HG03064 (cell line): Measurements from ENCODE around the gene GMPPA.

ENCODE experiments used
- ATAC-seq: cut with Tn5 transposase; IDR thresholded peaks from one replicate; pipeline ENCODE4 v1.9.1; 2021; ENCODE audit warnings: low read depth; ENCODE audit not compliant: unreplicated experiment

Gene GMPPA

GRCh38 chr2:219517954-219518778, 19.5 kb downstream of the GMPPA start:
- ATAC-seq, result no peak

- no peak for ATAC-seq
Observed at GRCh38 chr2:219519526-219519916, 20.8 kb downstream of the GMPPA start.

- ATAC-seq, result no peak
Observed at GRCh38 chr2:219520079-219520478, 21.4 kb downstream of the GMPPA start.

GRCh38 chr2:219521066-219521880, 22.6 kb downstream of the GMPPA start:
- no peak for ATAC-seq

- no peak for ATAC-seq
Observed at GRCh38 chr2:219522111-219523030, 23.7 kb downstream of the GMPPA start.

- ATAC-seq, result no peak
Observed at GRCh38 chr2:219523031-219523671, 24.5 kb downstream of the GMPPA start.

DNA sequence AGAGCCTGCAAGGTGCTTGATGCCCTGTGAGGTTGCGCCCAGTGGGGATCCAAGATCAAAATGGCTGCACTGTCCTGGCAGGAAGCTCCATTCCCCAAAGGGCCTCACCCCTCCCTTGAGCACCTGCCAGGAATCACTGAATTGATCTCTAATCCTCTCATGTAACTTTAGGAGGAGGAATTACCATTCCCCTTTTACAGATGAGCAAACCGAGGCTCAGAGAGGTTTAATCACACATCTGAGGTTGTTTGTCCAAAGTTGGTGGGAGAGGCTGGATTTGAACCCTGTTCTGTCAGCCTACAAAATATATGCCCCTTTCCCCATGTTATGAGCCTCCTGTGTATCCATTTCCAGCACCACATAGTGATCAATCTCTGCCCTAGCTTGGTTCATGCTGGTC, 26.1 kb downstream of the GMPPA start:
- no peak for ATAC-seq

- ATAC-seq, result no peak
Observed at GRCh38 chr2:219525533-219526232, 27.0 kb downstream of the GMPPA start.

DNA sequence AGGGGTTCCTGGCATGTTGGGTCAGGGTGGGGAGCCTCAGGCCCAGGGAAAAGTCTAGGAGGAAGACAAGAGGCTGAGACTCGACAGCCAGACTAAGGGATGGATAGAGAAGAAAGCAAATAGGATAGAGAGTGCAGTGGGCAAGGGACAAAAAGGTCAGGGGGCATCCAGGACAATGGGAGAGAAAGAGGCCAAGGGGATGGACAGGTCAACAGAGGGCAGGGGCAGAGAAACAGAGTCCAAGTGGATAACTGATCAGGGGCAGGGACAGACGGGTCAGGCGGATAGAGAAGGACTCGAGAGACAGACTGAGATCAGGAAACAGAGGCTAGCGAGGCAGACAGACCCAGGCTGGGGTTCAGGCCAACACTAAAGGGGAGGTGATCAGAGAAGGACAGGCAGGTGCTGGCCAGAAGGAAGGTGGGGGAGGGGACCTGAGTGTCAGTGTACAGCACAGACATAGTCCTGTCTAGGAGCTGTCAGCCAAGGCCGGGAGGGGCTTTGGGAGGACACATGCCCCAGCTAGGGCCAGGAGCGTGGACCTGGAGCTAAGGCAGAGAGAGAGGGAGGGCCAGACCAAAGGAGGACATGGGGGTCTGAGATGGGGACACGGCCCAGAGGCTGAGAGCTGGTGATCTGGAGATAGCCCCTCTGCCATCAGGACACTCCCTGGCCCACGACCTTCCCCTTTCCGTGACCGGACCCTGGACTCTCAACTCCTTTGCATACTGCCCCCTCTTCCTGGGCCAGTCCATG, 27.8 kb downstream of the GMPPA start:
- no peak for ATAC-seq

- no peak for ATAC-seq
Observed at GRCh38 chr2:219527076-219527394, 28.3 kb downstream of the GMPPA start.

DNA sequence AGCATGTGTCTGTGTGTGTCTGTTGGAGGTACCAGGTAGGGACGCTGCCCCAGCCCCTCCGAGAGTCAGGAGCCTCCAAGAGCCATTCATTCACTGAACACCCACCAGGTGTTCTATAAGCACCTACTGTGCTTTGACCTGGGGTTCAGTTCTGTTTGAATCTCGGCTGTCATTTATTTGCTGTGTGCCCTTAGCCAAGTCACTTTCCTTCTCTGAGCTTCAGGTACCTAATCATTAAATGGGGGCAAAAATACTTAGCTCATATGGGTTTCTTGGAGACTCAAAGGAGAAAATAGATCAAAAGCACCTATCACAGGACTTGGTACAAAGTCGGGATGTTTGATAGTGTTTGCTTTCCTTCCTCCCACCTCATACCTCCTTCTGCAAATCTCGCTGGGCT, 28.8 kb downstream of the GMPPA start:
- no peak for ATAC-seq

DNA sequence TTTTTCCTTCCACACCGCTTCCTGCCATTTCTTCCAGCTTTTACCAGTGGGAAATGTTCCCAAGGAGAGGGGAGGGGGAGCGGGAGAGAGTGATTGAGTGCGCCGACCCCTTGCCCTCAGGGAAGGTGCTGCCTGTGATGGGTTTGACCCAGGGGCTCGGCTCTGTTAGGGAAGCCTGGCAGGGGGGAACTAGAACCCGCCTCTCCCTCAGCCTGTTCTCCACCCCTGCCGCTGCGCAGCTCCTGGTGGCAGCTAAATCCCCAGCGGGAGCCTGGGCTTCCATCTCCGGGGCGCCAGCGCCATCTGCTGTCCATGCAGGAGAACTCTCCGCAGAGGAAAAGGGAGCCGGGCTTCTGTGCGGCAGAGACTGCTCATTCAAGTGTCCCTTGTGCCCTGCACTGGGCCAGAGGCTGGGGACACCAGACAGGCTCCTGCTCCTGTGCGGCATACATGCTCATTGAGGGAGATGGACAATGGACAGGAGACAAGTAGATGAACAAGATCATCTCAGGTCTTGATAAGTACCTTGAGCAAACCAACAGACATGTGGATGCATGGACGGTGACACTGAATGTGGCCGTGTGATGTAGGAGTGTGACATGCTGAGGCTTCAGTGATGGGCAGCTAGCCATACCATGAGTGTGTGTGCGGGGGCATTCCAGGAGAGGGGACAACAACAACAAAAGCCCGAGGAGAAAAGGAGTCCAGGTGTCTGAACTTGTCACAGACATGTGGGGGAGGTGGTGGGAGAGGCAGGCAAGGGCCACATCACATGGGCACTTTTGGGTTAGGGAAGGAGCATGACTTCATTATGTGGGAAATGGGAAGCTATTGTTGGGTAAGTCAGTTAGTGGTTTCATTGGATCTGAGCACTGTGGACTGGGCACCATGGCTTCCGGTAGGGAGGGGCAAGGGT, 31.6 kb downstream of the GMPPA start:
- ATAC-seq, result peak; percentile 80

GRCh38 chr2:219531639-219532377, 33.1 kb downstream of the GMPPA start:
- ATAC-seq, result no peak

- no peak for ATAC-seq
Observed at GRCh38 chr2:219532378-219532649, 33.6 kb downstream of the GMPPA start.

GRCh38 chr2:219533930-219534661, 35.4 kb downstream of the GMPPA start:
- ATAC-seq, result no peak

- no peak for ATAC-seq
Observed at GRCh38 chr2:219536425-219536824, 37.7 kb downstream of the GMPPA start.

GRCh38 chr2:219536967-219537366, 38.3 kb downstream of the GMPPA start:
- no peak for ATAC-seq
